ENCODE measurements around the gene LRRTM3.

Gene LRRTM3

DNA sequence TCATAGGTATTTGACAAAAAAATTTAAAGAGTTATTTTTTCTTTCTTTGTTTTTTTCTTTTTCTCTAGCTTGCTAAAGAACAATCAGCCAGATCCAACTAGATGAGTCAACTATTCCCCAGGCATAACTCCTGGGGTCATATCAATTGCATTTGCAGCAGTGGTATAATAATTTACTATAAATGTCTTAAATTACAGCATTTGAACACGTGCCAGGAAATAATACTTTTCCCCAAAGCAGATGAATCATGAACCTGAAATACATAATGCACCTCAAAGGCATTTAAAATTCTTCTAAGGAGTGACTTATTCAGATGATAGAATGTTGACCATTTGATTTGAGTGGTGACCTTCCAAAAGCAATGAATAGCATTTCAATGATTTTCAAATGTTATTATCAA, 190.1 kb downstream of the LRRTM3 start:
- H3K27ac ChIP-seq: no peak overlapping the region
- no peak for TF ChIP-seq ZFX (IDR thresholded peaks at IDR 0.05; ENCODE audit: borderline replicate concordance)
- TF ChIP-seq, protein P1, sequence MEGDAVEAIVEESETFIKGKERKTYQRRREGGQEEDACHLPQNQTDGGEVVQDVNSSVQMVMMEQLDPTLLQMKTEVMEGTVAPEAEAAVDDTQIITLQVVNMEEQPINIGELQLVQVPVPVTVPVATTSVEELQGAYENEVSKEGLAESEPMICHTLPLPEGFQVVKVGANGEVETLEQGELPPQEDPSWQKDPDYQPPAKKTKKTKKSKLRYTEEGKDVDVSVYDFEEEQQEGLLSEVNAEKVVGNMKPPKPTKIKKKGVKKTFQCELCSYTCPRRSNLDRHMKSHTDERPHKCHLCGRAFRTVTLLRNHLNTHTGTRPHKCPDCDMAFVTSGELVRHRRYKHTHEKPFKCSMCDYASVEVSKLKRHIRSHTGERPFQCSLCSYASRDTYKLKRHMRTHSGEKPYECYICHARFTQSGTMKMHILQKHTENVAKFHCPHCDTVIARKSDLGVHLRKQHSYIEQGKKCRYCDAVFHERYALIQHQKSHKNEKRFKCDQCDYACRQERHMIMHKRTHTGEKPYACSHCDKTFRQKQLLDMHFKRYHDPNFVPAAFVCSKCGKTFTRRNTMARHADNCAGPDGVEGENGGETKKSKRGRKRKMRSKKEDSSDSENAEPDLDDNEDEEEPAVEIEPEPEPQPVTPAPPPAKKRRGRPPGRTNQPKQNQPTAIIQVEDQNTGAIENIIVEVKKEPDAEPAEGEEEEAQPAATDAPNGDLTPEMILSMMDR (IDR thresholded peaks at IDR 0.05): no peak

DNA sequence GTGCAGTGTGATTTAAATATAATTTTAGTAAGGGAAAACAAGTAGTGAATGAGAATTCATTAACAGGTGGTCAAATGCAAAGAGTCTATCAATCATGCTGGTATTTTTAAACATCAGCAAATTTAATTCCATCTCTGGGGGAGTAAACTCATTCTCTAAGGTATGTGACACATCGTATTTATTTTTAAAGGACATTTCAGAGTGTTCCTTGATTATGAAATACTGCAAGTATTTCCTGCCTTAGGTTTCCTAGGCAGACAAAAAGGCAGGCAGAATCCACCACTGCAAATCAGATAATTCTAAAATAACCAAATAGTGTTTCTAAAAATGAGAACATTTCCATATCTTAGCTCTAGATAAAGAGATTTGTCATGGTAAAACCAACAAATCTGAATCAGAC, 193.8 kb downstream of the LRRTM3 start:
- TF ChIP-seq, protein P1 (IDR thresholded peaks at IDR 0.05): no peak
- no peak for TF ChIP-seq ZFX (IDR thresholded peaks at IDR 0.05; ENCODE audit: borderline replicate concordance)
- H3K27ac ChIP-seq: no peak overlapping the region

DNA sequence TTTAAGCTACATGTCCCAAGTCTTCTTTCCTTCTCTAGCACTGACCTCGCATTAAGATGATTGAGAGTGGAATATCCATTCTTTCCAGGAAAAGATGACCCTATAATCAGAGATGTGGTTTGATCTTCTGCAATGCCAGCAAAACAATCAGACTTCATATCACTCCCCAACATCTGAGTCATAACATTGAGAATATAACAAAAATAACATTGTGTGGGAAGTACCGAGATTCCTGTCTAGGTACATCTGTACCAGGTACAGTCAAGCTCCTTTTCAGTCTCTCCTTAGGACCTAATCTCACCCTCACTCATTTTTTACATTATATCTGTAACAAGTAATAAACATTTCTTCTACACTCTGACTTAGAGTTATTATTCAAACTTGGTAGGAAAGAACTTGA, 201.6 kb downstream of the LRRTM3 start:
- H3K27ac ChIP-seq: no peak overlapping the region
- TF ChIP-seq, protein P1 (IDR thresholded peaks at IDR 0.05): no peak
- TF ChIP-seq ZFX (IDR thresholded peaks at IDR 0.05; ENCODE audit: borderline replicate concordance): no peak

DNA sequence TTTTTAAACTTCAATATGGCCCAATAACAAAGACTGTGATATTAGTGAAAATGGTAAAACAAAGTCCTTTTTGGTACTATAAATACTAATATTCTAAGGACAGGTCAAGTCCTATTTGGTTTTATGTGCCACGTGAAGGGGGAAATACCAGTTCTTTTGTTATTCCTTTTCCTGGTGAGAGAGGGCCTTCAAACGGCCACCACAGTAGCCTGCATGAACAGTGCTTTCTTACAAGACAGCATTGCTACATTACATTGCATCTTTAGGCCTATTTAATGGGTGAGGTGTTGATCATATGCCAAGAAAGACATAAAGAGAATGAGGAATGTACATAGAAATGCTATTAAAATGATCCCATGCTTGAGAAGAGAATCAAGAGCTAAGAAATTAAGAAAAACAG, 214.8 kb downstream of the LRRTM3 start:
- TF ChIP-seq ZFX (IDR thresholded peaks at IDR 0.05; ENCODE audit: borderline replicate concordance): no peak
- TF ChIP-seq, protein P1 (IDR thresholded peaks at IDR 0.05): no peak
- no peak overlapping the region for H3K27ac ChIP-seq

DNA sequence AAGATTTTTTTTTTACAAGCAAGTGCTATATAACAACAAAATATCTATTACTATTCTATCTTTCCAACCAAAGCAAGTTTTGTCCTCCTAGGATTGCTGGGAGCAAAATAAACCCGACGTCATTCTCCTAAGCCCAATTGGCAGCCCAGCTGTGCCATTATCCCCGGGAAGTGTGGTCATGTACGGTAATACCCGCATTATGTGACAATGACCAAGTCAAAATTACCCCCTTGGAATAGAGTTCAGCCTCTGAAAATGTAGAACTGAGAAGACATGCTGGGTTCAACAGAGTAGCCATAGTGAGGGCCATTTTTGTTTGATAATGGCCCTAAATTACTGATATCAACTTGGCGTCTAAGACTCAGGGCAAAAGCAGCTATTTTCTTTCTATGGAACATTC, 215.5 kb downstream of the LRRTM3 start:
- H3K27ac ChIP-seq: no peak overlapping the region
- TF ChIP-seq, protein P1 (IDR thresholded peaks at IDR 0.05): no peak
- TF ChIP-seq ZFX (IDR thresholded peaks at IDR 0.05; ENCODE audit: borderline replicate concordance): no peak

DNA sequence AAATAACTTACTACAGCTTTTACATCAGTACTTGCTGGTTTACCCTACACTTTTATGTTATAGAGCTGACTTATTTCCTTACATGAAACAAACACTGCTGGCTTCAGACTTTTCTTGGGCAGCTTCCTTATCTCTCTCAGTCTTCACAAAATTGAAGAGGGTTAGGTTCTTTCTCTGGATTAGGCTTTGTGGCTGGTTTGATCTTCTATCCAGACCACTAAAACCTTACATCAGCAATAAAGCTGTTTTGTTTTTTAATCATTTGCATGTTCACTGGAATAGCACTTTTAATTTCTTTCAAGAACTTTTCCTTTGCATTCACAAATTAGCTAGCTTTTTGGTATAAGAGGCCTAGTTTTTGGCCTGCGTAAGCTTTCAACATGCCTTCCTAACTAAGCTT, 218.7 kb downstream of the LRRTM3 start:
- no peak overlapping the region for H3K27ac ChIP-seq
- TF ChIP-seq, protein P1 (IDR thresholded peaks at IDR 0.05): no peak
- TF ChIP-seq ZFX (IDR thresholded peaks at IDR 0.05; ENCODE audit: borderline replicate concordance): no peak

All from 22Rv1 (cell line).